ENCODE data around the gene SLC5A11. TPM values are rescaled to one million over a fixed set of nuclear protein-coding genes. Genes with fewer than 3 reads are reported as not detected.

The SLC5A11 gene
- total RNA-seq, 1 experiment from 2014 or later = 0.22 TPM

DNA sequence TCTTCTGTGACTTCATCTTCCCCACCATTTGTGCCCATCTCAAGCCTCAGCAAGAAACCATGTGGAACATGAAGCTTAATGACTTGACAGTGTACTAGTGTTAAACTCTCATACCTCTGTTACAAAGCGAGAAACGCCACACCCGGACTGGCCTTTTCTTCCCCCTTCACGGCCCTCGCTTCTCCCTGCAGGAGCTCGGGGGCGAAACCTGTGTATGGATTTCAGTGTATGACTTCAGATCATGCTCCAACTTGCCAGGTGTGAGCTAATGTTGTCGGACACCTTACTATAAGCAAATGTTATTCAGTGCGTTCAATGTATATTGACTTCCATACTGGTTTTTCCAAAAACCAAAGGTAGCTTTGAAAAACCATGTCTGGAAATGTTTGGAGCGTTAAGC lies 20.1 kb upstream of the SLC5A11 start:
- H3K4ac ChIP-seq (ENCODE audit: low read depth, low read length) = no peak overlapping the region
- no peak overlapping the region for H2AFZ ChIP-seq (ENCODE audit: low read length)
- no peak overlapping the region for H4K8ac ChIP-seq (replicated peaks; ENCODE audit: insufficient read length, low read depth, low read length)
- H3K56ac ChIP-seq (ENCODE audit: insufficient read length, low read depth, low read length) = no peak overlapping the region
- Mint-ChIP-seq H3K4me3 (no peak overlapping the region), H3K4me1 (no peaks in the 10 kb centered on the region), H3K27ac (peak overlapping the region in 2 of 3 experiments; percentile 62 to 75; a peak in 3 of 7 replicates), H3K36me3 (ENCODE audit: insufficient read depth in 1 of 3, low read depth in 3 of 3) (peaks cover 30 to 67% (median 67%) of the 10 kb centered on the region in 3 experiments; a peak in 6 of 7 replicates), H3K27me3 (ENCODE audit: low read depth) (no peaks in the 10 kb centered on the region), H3K9me3 (no peaks in the 10 kb centered on the region)
- no peak overlapping the region for H4K91ac ChIP-seq (ENCODE audit: insufficient read length, low read depth, low read length)
- H4K5ac ChIP-seq (ENCODE audit: insufficient read length, low read depth, low read length) = no peak overlapping the region
- H3K9ac ChIP-seq (ENCODE audit: extremely low read depth, insufficient read length, low read length) = no peak overlapping the region
- WGBS (ENCODE audit: extremely low coverage, insufficient read length, low lambda C conversion rate) = no CpG with 5 or more reads among the region's 10 CpGs
- H3K79me2 ChIP-seq (ENCODE audit: insufficient read depth, low read length) = no peaks in the 10 kb centered on the region
- H2BK12ac ChIP-seq (ENCODE audit: insufficient read length, low read depth, low read length) = no peak overlapping the region
- no peaks in the 10 kb centered on the region for H3K79me1 ChIP-seq (ENCODE audit: insufficient read depth, low read depth, low read length, poor library complexity, severe bottlenecking)
- H3K4me2 ChIP-seq (ENCODE audit: insufficient read depth, insufficient read length, low read length) = no peak overlapping the region
- TF ChIP-seq, protein P1, sequence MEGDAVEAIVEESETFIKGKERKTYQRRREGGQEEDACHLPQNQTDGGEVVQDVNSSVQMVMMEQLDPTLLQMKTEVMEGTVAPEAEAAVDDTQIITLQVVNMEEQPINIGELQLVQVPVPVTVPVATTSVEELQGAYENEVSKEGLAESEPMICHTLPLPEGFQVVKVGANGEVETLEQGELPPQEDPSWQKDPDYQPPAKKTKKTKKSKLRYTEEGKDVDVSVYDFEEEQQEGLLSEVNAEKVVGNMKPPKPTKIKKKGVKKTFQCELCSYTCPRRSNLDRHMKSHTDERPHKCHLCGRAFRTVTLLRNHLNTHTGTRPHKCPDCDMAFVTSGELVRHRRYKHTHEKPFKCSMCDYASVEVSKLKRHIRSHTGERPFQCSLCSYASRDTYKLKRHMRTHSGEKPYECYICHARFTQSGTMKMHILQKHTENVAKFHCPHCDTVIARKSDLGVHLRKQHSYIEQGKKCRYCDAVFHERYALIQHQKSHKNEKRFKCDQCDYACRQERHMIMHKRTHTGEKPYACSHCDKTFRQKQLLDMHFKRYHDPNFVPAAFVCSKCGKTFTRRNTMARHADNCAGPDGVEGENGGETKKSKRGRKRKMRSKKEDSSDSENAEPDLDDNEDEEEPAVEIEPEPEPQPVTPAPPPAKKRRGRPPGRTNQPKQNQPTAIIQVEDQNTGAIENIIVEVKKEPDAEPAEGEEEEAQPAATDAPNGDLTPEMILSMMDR (conservative IDR thresholded peaks at IDR 0.05) = no peak
- H3K23me2 ChIP-seq (ENCODE audit: insufficient read length, low read depth, low read length, poor library complexity, severe bottlenecking) = no peaks in the 10 kb centered on the region
- H3K23ac ChIP-seq (ENCODE audit: insufficient read length, low read depth, low read length) = no peak overlapping the region
- no peak overlapping the region for H2BK15ac ChIP-seq (ENCODE audit: low read depth, low read length)
- H3K14ac ChIP-seq (ENCODE audit: insufficient read depth, low read length) = no peak overlapping the region
- H4K20me1 ChIP-seq (ENCODE audit: control insufficient read depth, insufficient read depth, insufficient read length) = peaks cover 2% of the 10 kb centered on the region
- no peak for DNase-seq
- H2BK5ac ChIP-seq (ENCODE audit: insufficient read length, low read length) = no peak overlapping the region
- no peak overlapping the region for H3K27ac ChIP-seq (ENCODE audit: insufficient read length, low read depth, low read length)
- H3K9me3 ChIP-seq (ENCODE audit: control insufficient read depth, low read depth, low read length) = no peaks in the 10 kb centered on the region
- no peaks in the 10 kb centered on the region for H3K4me1 ChIP-seq (ENCODE audit: insufficient read depth, low read length)
- H2AK5ac ChIP-seq (ENCODE audit: insufficient read length, low read length) = no peak overlapping the region
- H2BK20ac ChIP-seq (ENCODE audit: low read depth, low read length, poor library complexity, severe bottlenecking) = no peak overlapping the region
- no peak overlapping the region for H3K18ac ChIP-seq (ENCODE audit: insufficient read length, low read depth, low read length)
- H3K27me3 ChIP-seq (ENCODE audit: insufficient read depth, low read length) = no peaks in the 10 kb centered on the region
- H3T11ph ChIP-seq (ENCODE audit: low read length) = no peak overlapping the region
- H2BK120ac ChIP-seq (ENCODE audit: low read depth, low read length, poor library complexity, severe bottlenecking) = no peak overlapping the region

Measured in H9 (cell line).